GM10248 (cell line): ENCODE data around the gene ZSWIM3.

ENCODE experiments used
- CTCF ChIA-PET: fragments of 300-600 bp; sonication (Branson Sonifier 250); formaldehyde crosslinking; extraction: SDS; loops from one replicate; lab custom pipeline; 2021; ENCODE audit warnings: antibody characterized with exemption; lab: Yijun Ruan, JAX
- POLR2A ChIA-PET: fragments of 350-650 bp; sonication (Branson Sonifier 250); formaldehyde crosslinking; extraction: SDS; loops from one replicate; lab custom pipeline; 2020; ENCODE audit warnings: antibody characterized with exemption; lab: Yijun Ruan, JAX
- DNase-seq: peaks from one replicate; pipeline ENCODE4 v3.0.0; 2012; ENCODE audit errors: extremely low spot score
- CTCF ChIP-seq: IDR thresholded peaks from 2 replicates; pipeline ENCODE4 v1.5.1; 2012; ENCODE audit warnings: mild to moderate bottlenecking, low read depth; ENCODE audit errors: extremely low read depth, missing control alignments, control extremely low read depth

ZSWIM3 gene

GRCh38 chr20:45918182-45918737 lies 60.8 kb downstream of the ZSWIM3 start:
- ChIA-PET POLR2A (interaction anchor here (0.5 kb wide), 1 partner anchor 17 kb away, joined by 4 read pairs; no protein-coding TSS in a partner anchor), CTCF (interaction anchor here (0.9 to 2.3 kb wide), 4 partner anchors 13 to 51 kb away, joined by 3 to 7 read pairs (median 4); no protein-coding TSS in a partner anchor)
- no peak for DNase-seq
- TF ChIP-seq CTCF, result no peak

- no peak for DNase-seq
- TF ChIP-seq CTCF, result no peak
- ChIA-PET CTCF (interaction anchor here (0.9 to 2.3 kb wide), 6 partner anchors 8 to 22 kb away, joined by 3 to 9 read pairs (median 3); no protein-coding TSS in a partner anchor), POLR2A (interaction anchor here (0.5 to 0.9 kb wide), 2 partner anchors 16 kb away, joined by 4 to 8 read pairs; no protein-coding TSS in a partner anchor)
Observed at GRCh38 chr20:45918779-45919537, 61.5 kb downstream of the ZSWIM3 start.

- no peak for TF ChIP-seq CTCF
- DNase-seq, result no peak
- ChIA-PET CTCF (interaction anchor here (0.9 to 2.3 kb wide), 6 partner anchors 9 to 51 kb away, joined by 3 to 9 read pairs (median 3); no protein-coding TSS in a partner anchor), POLR2A (interaction anchor here (0.6 to 0.9 kb wide), 3 partner anchors 15 to 99 kb away, joined by 3 to 8 read pairs (median 3); no protein-coding TSS in a partner anchor)
Observed at GRCh38 chr20:45919542-45920399, 62.4 kb downstream of the ZSWIM3 start.

- ChIA-PET CTCF (interaction anchor here (0.9 to 2.3 kb wide), 5 partner anchors 10 to 67 kb away, joined by 3 to 9 read pairs (median 3); no protein-coding TSS in a partner anchor), POLR2A (interaction anchor here (0.6 kb wide), 1 partner anchor 15 kb away, joined by 3 read pairs; no protein-coding TSS in a partner anchor)
- DNase-seq, result no peak
- TF ChIP-seq CTCF, result no peak
Observed at GRCh38 chr20:45920462-45921336, 63.3 kb downstream of the ZSWIM3 start.

GRCh38 chr20:45921337-45922189 lies 64.1 kb downstream of the ZSWIM3 start:
- ChIA-PET POLR2A (no interaction called here), CTCF (interaction anchor here (0.9 to 2.3 kb wide), 4 partner anchors 11 to 66 kb away, joined by 3 to 9 read pairs (median 4); no protein-coding TSS in a partner anchor)
- TF ChIP-seq CTCF, result no peak
- DNase-seq, result no peak
